NCI-H128 (cell line): Measurements from ENCODE around the gene MYT1.
"Not testable (repeated sequence)": the region's sequence is repeated elsewhere in the genome, so short reads cannot be mapped to it uniquely, and the experiment has no call there.

Source experiments
- DNase-seq: peaks from one replicate; lab custom pipeline; 2025; ENCODE audit not compliant: unreplicated experiment; lab: John Stamatoyannopoulos, UW

Gene MYT1

DNA sequence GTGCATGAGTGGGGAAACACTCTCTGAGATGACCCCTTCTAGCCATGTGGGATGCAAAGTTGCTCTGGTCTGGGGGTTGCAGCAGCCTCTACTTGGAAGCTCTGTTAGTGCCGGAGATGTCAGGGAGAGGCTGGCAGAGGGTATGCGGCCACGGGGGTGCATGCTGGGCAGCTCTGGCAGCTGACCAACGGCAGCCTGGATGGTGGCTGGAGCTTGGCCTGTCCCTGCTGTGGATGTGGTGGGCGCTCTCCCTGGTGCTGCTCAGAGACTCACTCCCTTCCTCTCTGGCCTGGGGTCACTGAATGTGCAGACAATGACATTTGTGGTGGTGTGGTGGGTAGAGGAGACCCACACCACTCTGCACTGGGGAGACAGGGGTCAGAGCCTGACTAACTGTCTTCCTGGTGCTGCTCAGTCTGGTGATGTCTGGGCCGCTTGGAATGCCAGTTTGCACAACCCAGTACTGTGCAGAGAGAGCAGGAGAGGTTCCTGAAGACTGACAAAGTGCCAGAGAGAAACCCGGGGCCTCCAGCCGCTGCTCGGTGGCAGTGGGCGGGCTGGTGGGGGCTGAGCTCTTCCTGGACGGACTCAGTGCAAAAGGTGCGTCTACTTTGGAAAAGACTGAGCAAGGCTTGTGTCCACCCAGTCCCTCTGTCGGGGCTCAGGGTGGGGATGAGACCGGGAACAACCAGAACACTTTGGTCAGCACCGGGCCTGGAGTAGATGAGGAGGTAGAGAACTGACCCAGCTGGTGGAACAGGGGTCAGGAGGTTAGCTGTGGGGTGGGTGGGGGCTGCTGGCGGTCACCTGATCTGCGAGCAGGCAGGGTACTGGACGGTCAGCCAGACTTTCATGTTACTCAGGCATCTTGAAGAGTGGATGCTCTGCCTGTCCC, 2.7 kb downstream of the MYT1 start:
- no peak for DNase-seq

GRCh38 chr20:64167676-64168075, 3.4 kb downstream of the MYT1 start:
- no peak for DNase-seq

DNA sequence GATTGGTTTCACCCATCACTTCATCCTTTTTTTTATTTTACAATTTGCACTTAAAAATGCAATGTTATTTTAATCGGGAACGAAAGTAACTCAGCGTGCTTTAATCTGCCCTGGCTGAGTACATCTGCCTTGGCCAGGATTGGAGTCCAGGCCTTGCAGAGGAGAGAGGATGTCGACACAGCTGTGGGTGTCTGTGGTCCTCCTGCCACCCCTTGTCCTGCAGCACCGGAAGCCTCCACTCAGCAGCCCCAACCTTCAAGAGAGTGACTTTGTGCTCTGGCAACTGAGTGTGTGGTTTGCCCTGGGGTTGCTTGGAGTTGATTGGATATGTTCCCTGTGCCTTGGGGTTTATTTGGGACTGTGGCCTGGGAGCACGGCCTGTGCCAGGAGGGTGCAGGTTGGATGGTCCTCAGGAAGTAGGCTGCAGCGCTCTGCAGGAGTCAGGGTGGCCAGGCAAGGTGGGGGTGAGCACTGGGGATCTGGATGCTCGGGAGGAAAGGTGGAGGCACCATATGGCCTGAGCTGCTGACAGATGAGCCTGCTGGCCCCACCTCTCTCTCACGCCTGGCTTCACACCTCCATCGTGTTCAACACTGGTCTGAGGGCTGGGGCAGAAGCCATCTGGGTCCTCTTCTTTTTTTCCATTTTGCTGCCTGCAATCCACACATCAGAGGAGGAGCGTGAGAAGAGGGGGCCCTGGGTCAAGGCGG, 4.3 kb downstream of the MYT1 start:
- no peak for DNase-seq

DNA sequence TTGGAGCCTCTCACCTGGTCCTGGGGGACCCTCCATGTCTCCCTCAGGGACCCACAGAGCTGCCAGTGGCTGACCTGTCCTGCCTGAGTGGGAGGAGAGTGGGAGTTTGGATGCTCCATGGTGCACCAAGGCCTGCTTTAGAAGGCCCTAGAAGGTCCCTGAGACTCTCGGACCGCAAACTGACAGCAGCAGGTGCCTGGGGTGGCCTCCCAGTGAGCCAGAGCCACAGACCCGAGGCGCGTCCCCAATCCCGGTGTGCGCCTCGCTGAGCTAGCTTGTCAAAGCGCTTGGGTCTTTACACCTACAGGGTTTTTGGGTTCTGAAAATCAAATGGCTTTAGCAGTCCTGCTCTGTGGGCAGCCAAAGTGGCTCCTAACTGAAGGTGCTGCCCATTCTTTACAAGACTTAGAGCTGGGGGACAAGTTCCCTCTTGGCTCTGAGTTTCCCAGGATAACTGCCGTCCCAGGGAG, 4.9 kb downstream of the MYT1 start:
- DNase-seq: no peak

DNA sequence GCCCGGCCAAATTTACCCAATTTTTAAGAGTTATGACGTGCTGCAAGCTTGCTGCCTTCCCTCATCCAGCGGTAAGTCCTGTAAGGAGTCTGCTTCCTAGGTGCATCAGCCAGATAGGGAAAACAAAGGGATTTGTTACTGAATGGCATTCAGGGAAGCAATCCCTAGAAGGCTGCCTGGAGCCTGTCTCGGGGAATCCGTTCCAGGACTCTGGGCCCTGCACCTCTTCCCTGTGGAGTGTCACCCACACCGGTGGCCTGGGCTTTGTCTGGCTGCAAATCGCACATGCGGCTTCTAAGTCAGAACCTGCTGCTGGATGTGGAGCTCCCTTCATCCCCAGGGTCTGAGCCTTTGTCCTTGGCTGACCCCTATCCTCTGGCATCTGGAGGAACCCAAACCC, 7.0 kb downstream of the MYT1 start:
- DNase-seq: no peak

DNA sequence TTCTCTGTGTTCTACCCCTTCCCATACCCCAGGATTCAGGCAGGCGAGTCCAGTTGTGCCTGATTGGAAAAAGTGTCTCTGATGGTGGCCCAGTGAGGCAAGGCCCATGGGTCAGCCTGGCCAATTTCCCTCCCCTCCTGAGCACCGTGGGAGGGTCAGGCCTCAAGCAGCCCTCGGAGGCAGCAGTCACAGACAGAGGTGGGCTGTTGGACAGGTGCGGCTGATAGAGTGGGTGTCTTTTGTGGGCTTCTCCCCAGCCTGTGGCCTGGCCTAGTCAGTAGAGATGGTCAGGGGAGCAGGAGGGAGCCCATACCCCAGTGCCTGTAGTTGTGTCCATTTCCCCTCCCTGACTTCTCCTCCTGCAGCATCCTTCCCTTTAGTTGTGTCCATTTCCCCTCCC, 8.9 kb downstream of the MYT1 start:
- DNase-seq: no peak

GRCh38 chr20:64176551-64176950, 12.3 kb downstream of the MYT1 start:
- DNase-seq: no peak

- DNase-seq: no peak
These were observed 12.7 kb downstream of the MYT1 start for GRCh38 chr20:64176971-64177370.

DNA sequence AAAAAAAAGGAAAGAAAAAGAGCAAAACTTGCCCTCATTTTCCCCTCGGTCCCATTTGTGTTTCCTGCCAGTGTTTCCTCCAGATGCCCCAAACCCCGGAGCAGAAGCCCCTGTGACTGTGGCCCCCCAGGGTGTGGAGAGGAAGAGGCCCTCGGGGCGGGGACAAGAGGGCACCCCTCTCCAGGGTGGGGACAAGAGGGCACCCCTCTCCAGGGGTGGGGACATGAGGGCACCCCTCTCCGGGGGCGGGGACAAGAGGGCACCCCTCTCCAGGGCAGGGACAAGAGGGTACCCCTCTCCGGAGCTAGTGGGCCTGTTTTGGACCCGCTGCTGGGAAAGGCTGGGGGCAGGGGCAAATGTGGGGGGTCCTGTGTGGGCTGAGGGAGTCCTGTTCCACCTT, 13.1 kb downstream of the MYT1 start:
- no peak for DNase-seq

DNA sequence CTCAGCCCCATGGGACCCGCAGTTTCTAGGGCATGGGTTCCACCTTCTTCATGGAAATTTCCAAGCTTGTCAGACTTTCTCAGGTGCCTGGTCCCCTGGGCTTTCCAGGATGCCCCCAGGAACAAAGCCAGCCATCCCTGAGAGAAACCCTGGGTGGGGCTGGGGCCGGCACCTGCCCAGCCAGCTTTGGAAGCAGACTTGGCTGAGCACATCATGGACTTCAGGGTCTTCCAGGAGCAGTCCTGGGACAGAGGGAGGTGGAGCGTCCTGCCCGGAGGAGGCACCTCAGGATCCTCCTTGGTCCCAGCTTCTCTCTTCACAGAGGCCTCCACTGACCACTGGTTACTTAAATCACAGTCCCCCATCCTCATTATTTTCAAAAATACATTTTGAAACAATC, 13.5 kb downstream of the MYT1 start:
- DNase-seq: no peak

DNA sequence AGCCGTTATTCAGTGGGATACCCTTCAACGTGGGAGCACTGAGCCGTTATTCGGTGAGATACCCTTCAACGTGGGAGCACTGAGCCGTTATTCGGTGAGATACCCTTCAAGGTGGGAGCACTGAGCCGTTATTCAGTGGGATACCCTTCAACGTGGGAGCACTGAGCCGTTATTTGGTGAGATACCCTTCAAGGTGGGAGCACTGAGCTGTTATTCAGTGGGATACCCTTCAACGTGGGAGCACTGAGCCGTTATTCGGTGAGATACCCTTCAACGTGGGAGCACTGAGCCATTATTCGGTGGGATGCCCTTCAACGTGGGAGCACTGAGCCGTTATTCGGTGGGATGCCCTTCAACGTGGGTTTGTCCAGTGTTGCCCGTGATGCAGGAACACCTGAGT, 14.7 kb downstream of the MYT1 start:
- DNase-seq: not testable (repeated sequence)

DNA sequence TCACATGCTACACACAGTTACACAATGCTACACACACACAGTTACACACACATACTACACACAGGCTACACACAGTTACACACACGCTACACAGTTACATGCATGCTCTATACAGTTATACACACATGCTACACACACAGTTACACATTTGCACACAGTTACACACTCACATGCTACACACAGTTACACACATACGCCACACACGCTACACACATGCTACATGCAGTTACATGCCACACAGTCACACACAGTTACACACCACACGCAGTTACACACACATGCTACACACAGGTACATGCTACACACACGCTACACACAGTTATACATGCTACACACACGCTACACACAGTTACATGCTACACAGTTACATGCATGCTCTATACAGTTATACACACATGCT, 15.6 kb downstream of the MYT1 start:
- DNase-seq: no peak

DNA sequence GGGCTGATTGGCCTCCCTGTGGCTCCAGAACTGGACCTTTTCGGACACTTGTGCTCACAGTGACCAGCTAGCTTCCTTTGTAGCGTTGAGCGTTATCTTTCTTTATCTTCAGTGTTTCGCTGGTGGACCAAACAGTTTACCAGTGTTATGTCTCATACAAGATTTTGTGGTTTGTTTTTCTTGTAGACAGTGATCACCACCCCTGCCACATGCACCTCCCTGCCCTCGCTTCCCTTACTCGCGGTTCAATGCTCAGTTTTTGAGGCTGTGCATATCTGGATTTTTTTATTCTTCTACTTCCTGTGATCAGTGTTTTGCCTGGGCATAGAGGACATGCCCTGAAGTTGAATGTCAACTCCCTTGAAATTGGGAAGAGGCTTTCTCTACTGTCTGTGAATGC, 16.4 kb downstream of the MYT1 start:
- DNase-seq: no peak

- DNase-seq: no peak
These were observed 17.1 kb downstream of the MYT1 start for GRCh38 chr20:64181391-64181790.

DNA sequence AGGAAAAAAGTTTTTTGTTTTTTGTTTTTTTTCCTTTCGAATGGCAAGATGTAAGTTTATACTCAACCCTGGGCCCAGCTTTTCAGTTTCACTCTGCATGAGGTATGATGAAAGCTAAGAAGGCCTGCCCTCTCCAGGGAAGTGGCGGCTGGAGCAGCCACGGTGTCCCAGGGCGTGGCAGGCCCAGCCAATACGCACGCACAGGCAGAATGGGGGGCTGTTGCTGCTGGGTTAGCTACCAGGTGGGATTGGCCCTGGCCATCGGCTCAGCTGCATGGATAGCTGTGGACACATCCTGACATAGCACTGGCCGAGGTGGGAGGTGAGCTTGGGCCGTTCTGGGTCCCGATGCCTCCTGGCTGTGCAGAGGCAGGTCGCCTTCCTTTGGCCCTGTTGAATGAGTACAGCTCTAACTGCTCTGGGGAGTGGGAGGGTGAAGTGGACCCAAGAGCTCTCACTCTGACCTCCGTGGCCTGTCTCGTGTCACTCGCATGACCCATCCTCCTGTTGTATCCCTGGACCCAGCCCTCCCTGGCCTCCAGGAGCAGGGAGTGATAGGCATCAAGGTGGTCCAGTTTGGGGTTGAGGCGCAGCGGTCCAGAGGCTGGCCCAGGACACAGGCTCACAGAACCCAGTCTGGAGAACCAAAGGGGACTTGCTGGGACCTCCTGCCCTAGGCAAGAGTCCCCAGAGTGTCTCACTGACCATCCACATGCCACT, 18.1 kb downstream of the MYT1 start:
- no peak for DNase-seq

- DNase-seq: no peak
These were observed 19.1 kb downstream of the MYT1 start for GRCh38 chr20:64183313-64183712.

DNA sequence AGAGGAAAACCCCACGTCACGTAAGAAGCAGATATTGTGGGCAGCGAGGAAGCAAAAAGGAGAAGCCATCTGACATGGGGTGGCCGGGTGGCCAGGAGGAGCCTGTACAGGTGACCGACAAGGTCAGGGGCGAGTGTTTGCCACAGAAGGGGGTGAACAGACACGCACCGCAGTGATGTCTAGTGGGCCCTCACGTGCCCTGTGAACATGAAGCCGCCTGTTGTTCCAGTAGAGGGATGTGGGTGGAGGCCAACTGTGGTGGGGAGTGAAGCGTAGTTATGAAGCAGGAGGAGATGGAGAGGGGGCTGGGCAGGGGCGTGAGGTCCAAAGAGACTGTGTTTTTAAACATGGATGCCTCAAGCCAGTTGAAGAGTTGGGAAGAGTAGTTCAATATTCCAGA, 20.5 kb downstream of the MYT1 start:
- no peak for DNase-seq

- DNase-seq: no peak
These were observed 21.1 kb downstream of the MYT1 start for GRCh38 chr20:64185276-64185900.

- DNase-seq: no peak
These were observed 21.9 kb downstream of the MYT1 start for GRCh38 chr20:64186071-64186598.

DNA sequence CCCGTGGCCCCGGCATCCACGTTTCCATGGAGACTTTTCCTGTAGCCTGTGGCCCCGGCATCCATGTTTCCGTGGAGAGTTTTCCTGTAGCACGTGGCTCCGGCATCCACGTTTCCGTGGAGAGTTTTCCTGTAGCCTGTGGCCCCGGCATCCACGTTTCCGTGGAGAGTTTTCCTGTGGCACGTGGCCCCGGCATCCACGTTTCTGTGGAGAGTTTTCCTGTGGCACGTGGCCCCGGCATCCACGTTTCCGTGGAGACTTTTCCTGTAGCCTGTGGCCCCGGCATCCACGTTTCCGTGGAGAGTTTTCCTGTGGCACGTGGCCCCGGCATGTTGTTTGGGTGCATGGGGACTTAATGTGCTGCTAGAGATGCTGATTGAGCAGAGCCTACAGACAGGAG, 23.0 kb downstream of the MYT1 start:
- not testable (repeated sequence) for DNase-seq

DNA sequence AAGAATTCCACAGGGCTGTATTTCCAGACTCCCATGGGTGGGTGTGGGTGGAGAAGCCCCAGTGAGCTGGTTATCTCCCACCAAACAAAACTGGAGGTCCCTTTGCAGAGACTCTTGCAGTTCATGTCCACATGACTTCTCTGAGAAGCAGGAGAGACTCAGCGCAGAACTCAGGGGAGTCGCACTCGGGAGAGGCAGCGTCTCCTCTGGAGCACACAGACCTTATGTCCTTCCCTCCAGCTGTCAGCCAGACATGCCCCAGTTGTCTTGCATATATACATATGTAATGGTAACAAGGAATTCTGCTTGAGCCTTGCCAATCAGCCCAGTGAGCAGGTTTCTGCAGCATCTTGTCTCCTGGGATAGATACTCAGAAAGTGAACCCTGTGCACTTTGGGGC, 23.8 kb downstream of the MYT1 start:
- DNase-seq: no peak
